ENCODE data around the gene ATAD3A.
"Not testable (repeated sequence)": the region's sequence is repeated elsewhere in the genome, so short reads cannot be mapped to it uniquely, and the experiment has no call there.

GRCh38 chr1:1557688-1558087, 45.7 kb downstream of the ATAD3A start:
- TF ChIP-seq CTCF, POLR2A (IDR thresholded peaks at IDR 0.05): not testable (repeated sequence)
